Measurements from ENCODE around the gene ATP11A. TPM values are rescaled to one million over a fixed set of nuclear protein-coding genes. Genes with fewer than 3 reads are reported as not detected.

ATP11A gene
- total RNA-seq, 2 donors from 2014 or later = 15.8 to 19.6 TPM

DNA sequence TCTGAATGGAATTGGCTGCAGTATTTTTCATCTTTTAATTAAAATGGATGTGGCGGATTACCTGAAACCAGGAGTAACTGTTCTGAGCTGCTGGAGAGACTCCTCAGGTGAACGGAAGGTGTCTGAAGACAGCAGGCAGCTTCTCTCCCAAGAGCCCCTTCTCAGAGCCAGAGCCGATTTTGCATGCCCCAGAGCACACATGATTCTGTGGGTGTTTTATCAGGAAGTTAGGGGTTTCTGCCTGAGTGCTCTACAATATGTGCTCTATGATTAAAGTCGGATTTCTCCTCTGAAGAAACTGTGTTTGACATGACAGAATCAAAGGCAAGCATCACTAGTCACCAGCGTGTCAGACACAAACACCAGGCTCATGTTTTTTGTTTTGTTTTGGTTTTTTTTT is 218.5 kb downstream of the ATP11A start:
- no peak for DNase-seq
- H3K4me1 ChIP-seq = no peaks in the 10 kb centered on the region
- intact Hi-C loops (cut with DNase I) = no loop called here
- TF ChIP-seq, protein P1, sequence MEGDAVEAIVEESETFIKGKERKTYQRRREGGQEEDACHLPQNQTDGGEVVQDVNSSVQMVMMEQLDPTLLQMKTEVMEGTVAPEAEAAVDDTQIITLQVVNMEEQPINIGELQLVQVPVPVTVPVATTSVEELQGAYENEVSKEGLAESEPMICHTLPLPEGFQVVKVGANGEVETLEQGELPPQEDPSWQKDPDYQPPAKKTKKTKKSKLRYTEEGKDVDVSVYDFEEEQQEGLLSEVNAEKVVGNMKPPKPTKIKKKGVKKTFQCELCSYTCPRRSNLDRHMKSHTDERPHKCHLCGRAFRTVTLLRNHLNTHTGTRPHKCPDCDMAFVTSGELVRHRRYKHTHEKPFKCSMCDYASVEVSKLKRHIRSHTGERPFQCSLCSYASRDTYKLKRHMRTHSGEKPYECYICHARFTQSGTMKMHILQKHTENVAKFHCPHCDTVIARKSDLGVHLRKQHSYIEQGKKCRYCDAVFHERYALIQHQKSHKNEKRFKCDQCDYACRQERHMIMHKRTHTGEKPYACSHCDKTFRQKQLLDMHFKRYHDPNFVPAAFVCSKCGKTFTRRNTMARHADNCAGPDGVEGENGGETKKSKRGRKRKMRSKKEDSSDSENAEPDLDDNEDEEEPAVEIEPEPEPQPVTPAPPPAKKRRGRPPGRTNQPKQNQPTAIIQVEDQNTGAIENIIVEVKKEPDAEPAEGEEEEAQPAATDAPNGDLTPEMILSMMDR (IDR thresholded peaks at IDR 0.05) = no peak
- H3K36me3 ChIP-seq = no peaks in the 10 kb centered on the region
- no peaks in the 10 kb centered on the region for H3K27me3 ChIP-seq
- no peak overlapping the region for H3K27ac ChIP-seq
- H3K9me3 ChIP-seq = no peaks in the 10 kb centered on the region
- no peak overlapping the region for H3K9ac ChIP-seq (ENCODE audit: low read depth in 2 of 2, low read length in 2 of 2)
- H3K4me3 ChIP-seq = no peak overlapping the region

DNA sequence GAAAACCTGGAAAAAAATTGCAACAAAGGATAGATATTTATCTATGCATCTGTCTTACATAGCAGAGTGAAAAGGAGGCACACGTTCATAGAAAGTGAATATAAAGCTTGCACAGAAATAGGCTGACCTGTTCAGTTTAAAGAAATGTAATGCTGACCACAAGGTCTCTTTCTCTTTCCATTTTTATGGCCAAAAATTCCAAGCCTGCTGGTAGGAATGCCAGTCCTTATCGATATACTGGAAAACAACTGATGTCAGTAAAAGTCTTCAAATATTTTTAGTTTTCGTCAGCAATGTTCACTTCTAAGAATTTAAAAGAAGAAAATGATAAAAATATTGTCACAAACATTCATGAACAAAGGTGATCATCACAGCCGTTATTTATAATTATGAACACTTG is 220.2 kb downstream of the ATP11A start:
- no peaks in the 10 kb centered on the region for H3K27me3 ChIP-seq
- H3K9ac ChIP-seq (ENCODE audit: low read depth in 2 of 2, low read length in 2 of 2) = no peak overlapping the region
- DNase-seq = no peak
- H3K4me1 ChIP-seq = no peaks in the 10 kb centered on the region
- intact Hi-C loops (cut with DNase I) = no loop called here
- H3K27ac ChIP-seq = no peak overlapping the region
- H3K9me3 ChIP-seq = no peaks in the 10 kb centered on the region
- no peaks in the 10 kb centered on the region for H3K36me3 ChIP-seq
- TF ChIP-seq, protein P1 (IDR thresholded peaks at IDR 0.05) = no peak
- H3K4me3 ChIP-seq = no peak overlapping the region

DNA sequence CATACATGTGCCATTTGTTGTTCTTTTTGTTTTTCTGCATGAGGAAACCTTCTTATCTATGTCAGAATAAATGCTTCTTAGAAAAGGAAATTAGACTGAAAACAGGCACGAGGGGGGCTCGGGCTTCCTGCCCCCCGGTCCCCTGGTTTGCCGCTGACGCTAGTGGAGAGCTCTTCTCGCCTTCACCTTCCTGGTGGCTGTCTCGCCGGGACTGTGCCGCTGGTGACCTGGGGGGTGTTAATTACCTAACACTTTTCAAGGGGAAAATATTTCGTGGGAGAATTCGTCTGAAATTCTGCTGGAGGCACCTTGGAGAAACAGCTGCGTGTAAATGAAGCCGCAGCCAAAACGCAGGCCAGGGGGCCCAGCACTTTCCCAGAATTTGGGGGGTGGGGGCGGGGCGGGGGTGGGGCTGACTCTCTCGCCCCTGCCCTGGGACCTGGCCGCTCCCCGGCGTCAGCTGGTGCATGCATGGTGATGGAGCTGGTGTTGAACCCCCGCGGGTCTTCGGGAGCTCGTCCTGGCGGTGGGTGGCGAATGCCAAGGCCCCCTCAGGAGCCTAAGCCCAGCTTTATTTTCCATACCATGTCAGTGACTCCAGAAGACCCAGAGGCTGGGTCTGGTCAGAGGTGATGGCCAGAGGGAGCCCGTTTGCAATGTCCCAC is 220.9 kb downstream of the ATP11A start:
- H3K4me3 ChIP-seq = no peak overlapping the region
- H3K4me1 ChIP-seq = no peaks in the 10 kb centered on the region
- TF ChIP-seq, protein P1 (IDR thresholded peaks at IDR 0.05) = no peak
- no peaks in the 10 kb centered on the region for H3K9me3 ChIP-seq
- no peak overlapping the region for H3K27ac ChIP-seq
- intact Hi-C loops (cut with DNase I) = no loop called here
- DNase-seq = no peak
- H3K36me3 ChIP-seq = no peaks in the 10 kb centered on the region
- no peaks in the 10 kb centered on the region for H3K27me3 ChIP-seq
- H3K9ac ChIP-seq (ENCODE audit: low read depth in 2 of 2, low read length in 2 of 2) = no peak overlapping the region

DNA sequence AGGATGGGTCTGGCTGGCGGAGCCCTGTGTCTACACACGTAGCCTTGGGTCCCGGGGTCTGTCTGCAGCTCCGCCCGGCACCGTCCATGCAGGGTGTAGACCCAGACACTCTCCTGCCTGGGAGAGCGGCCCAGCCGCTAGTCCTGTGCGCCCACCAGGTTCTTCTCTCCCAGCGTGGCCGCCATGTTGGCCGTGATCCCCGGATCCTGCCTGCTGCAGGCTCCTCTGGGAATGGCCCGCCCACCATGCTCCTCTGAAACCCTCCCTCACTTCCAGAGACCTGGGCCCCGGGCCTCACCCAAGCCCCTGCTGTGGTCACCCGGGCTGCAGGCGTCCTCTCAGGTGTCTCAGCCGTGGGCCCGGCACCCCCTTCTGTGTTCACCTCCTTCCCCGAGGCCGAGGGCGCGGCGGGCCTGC is 221.5 kb downstream of the ATP11A start:
- Histone ChIP-seq H3K27me3 (no peaks in the 10 kb centered on the region), H3K9me3 (no peaks in the 10 kb centered on the region), H3K27ac (no peak overlapping the region), H3K36me3 (no peaks in the 10 kb centered on the region), H3K4me1 (no peaks in the 10 kb centered on the region), H3K4me3 (no peak overlapping the region), H3K9ac (ENCODE audit: low read depth in 2 of 2, low read length in 2 of 2) (no peak overlapping the region)
- intact Hi-C loops (cut with DNase I) = no loop called here
- no peak for DNase-seq
- TF ChIP-seq, protein P1 (IDR thresholded peaks at IDR 0.05) = no peak

DNA sequence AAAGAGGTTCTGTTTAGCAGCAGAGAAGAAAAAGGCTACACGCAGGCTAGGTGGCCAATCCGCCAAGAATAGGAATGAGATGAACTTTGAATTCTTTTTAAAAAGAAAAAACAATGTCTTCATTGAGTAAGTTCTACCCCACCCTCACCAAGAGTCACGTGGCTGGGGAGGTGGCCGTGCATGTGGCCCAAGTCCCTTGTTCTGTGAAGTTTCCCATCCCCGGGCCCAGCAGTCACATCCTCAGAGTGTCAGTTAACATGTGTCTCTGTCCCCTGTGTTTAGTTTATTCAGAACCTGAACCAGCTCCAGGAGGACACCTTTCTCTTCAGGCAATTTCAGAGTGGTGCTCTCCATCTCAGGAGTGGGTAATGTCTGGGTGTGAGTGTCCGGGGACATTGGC is 222.0 kb downstream of the ATP11A start:
- Histone ChIP-seq H3K27ac (no peak overlapping the region), H3K4me3 (no peak overlapping the region), H3K9ac (ENCODE audit: low read depth in 2 of 2, low read length in 2 of 2) (no peak overlapping the region), H3K9me3 (no peaks in the 10 kb centered on the region), H3K4me1 (no peaks in the 10 kb centered on the region), H3K27me3 (no peaks in the 10 kb centered on the region), H3K36me3 (no peaks in the 10 kb centered on the region)
- TF ChIP-seq, protein P1 (IDR thresholded peaks at IDR 0.05) = no peak
- no peak for DNase-seq
- intact Hi-C loops (cut with DNase I) = no loop called here

Measured in colonic mucosa (tissue), 4 donors.